Omental fat pad (tissue), 4 donors: Measurements from ENCODE around the gene SNAP91. TPM values are rescaled to one million over a fixed set of nuclear protein-coding genes. Genes with fewer than 3 reads are reported as not detected.
A peak's percentile ranks its signal among the peaks of the same experiment; 100 is the strongest.
"Not testable (repeated sequence)": the region's sequence is repeated elsewhere in the genome, so short reads cannot be mapped to it uniquely, and the experiment has no call there.

ENCODE experiments used
- ATAC-seq: fragments of 150-250 bp; one replicate; pipeline ENCODE4 v1.9.1; 2016; ENCODE audit warnings: mild to moderate bottlenecking, moderate library complexity; ENCODE audit not compliant: low FRiP score
- DNase-seq: peaks from one replicate; pipeline ENCODE4 v3.0.0-alpha.2; 2019; ENCODE audit warnings: low spot score
- CTCF ChIP-seq, 3 donors: fragments of 450-650 bp; IDR thresholded peaks; one replicate each; pipeline ENCODE4 v1.5.1; 2016 to 2017; ENCODE audit warnings: antibody characterized with exemption in 3 of 3, mild to moderate bottlenecking in 3 of 3, moderate library complexity in 2 of 3
- total RNA-seq, 4 donors: library from RNA; depleted of rRNA; stranded (reverse); fragments of >200 nt; gene quantifications; one replicate each; pipeline ENCODE4 v1.1.0, GENCODE V29; 2016

SNAP91 gene
- total RNA-seq: 1 to 10 TPM in 1 of 4 donors, under 1 TPM in 2, not detected in 1; 0.13 to 1.6 (median 0.28) TPM

GRCh38 chr6:83708970-83709747, at the start of gene SNAP91:
SNAP91 (minus strand) TSS chr6:83709101; CDS start chr6:83707927, 1,174 bp downstream.
- TF ChIP-seq CTCF (IDR thresholded peaks at IDR 0.05): no peak
- peak; percentile 42 for ATAC-seq
- no peak for DNase-seq

GRCh38 chr6:83758533-83758932, 49.6 kb upstream of the SNAP91 start:
- TF ChIP-seq CTCF (IDR thresholded peaks at IDR 0.05): no peak
- DNase-seq (no peak), ATAC-seq (no peak)

- no peak for ATAC-seq
- DNase-seq: no peak
- no peak for TF ChIP-seq CTCF (IDR thresholded peaks at IDR 0.05)
These were observed 48.1 kb upstream of the SNAP91 start for GRCh38 chr6:83757021-83757420.

- TF ChIP-seq CTCF (IDR thresholded peaks at IDR 0.05): no peak
- DNase-seq (no peak), ATAC-seq (no peak)
These were observed 47.7 kb upstream of the SNAP91 start for GRCh38 chr6:83756565-83756964.

GRCh38 chr6:83752375-83752774, 43.5 kb upstream of the SNAP91 start:
- DNase-seq, ATAC-seq: not testable (repeated sequence)

GRCh38 chr6:83741089-83741488, 32.2 kb upstream of the SNAP91 start:
- no peak for ATAC-seq
- TF ChIP-seq CTCF (IDR thresholded peaks at IDR 0.05): no peak
- no peak for DNase-seq

GRCh38 chr6:83735461-83735860, 26.6 kb upstream of the SNAP91 start:
- DNase-seq: no peak
- no peak for ATAC-seq
- TF ChIP-seq CTCF (IDR thresholded peaks at IDR 0.05): no peak
